DND-41 (cell line): Measurements from ENCODE around the gene PPP1R1B.

ENCODE experiments used
- CTCF ChIP-seq: IDR thresholded peaks from 2 replicates; pipeline ENCODE4 v1.5.1; 2012; ENCODE audit warnings: borderline replicate concordance, low read length, moderate library complexity, mild to moderate bottlenecking; ENCODE audit not compliant: poor library complexity, severe bottlenecking; ENCODE audit errors: extremely low read depth
- EZH2 ChIP-seq: IDR thresholded peaks from 3 replicates; pipeline ENCODE4 v1.6.1; 2012; ENCODE audit warnings: borderline replicate concordance, low read depth, mild to moderate bottlenecking, moderate library complexity, low read length, inconsistent platforms; ENCODE audit not compliant: severe bottlenecking

- TF ChIP-seq CTCF (no peak), EZH2 (no peak)
These were observed 7.0 kb upstream of the PPP1R1B start for GRCh38 chr17:39619786-39620101.
